Hepatocyte (in vitro differentiated cells): Measurements from ENCODE around the gene CLK2.

Source experiments
- EZH2 ChIP-seq: fragments of 200-600 bp; sonication (generic); IDR thresholded peaks from 2 replicates; pipeline ENCODE4 v1.6.1; 2016; ENCODE audit warnings: antibody characterized with exemption, mild to moderate bottlenecking, borderline replicate concordance
- EZH2phosphoT487 ChIP-seq: fragments of 200-600 bp; sonication (generic); IDR thresholded peaks from one replicate; pipeline ENCODE4 v1.6.1; 2018; ENCODE audit warnings: antibody characterized with exemption, mild to moderate bottlenecking, low read depth, moderate library complexity; ENCODE audit not compliant: unreplicated experiment, severe bottlenecking
- TF ChIP-seq, protein P1 (sequence below): fragments of 200-600 bp; sonication (generic); IDR thresholded peaks from 2 replicates; pipeline ENCODE4 v1.5.1; 2016; ENCODE audit warnings: antibody characterized with exemption, mild to moderate bottlenecking; ENCODE audit not compliant: poor library complexity

- TF ChIP-seq, protein P1, sequence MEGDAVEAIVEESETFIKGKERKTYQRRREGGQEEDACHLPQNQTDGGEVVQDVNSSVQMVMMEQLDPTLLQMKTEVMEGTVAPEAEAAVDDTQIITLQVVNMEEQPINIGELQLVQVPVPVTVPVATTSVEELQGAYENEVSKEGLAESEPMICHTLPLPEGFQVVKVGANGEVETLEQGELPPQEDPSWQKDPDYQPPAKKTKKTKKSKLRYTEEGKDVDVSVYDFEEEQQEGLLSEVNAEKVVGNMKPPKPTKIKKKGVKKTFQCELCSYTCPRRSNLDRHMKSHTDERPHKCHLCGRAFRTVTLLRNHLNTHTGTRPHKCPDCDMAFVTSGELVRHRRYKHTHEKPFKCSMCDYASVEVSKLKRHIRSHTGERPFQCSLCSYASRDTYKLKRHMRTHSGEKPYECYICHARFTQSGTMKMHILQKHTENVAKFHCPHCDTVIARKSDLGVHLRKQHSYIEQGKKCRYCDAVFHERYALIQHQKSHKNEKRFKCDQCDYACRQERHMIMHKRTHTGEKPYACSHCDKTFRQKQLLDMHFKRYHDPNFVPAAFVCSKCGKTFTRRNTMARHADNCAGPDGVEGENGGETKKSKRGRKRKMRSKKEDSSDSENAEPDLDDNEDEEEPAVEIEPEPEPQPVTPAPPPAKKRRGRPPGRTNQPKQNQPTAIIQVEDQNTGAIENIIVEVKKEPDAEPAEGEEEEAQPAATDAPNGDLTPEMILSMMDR = no peak
- TF ChIP-seq EZH2phosphoT487 (no peak), EZH2 (no peak)
Measured at GRCh38 chr1:155245163-155245524, 28.2 kb downstream of the CLK2 start.
